HCEC 1CT (cell line): Measurements from ENCODE around the gene BABAM2.
"Not testable (repeated sequence)": the region's sequence is repeated elsewhere in the genome, so short reads cannot be mapped to it uniquely, and the experiment has no call there.

Source experiments
- DNase-seq: peaks from one replicate; pipeline ENCODE4 v3.0.0-alpha.2; 2017

Gene BABAM2

GRCh38 chr2:28366496-28367282 is 476.2 kb downstream of the BABAM2 start:
- no peak for DNase-seq

GRCh38 chr2:28367667-28368356 is 477.3 kb downstream of the BABAM2 start:
- DNase-seq: no peak

- DNase-seq: no peak
These were observed 477.8 kb downstream of the BABAM2 start for GRCh38 chr2:28368357-28368798.

GRCh38 chr2:28369358-28369757 is 478.8 kb downstream of the BABAM2 start:
- no peak for DNase-seq

- peak; percentile 30 for DNase-seq
These were observed 479.8 kb downstream of the BABAM2 start for GRCh38 chr2:28370354-28370753.

GRCh38 chr2:28371728-28372127 is 481.2 kb downstream of the BABAM2 start:
- DNase-seq: not testable (repeated sequence)

- no peak for DNase-seq
These were observed 483.3 kb downstream of the BABAM2 start for GRCh38 chr2:28373854-28374253.

GRCh38 chr2:28374331-28374730 is 483.8 kb downstream of the BABAM2 start:
- no peak for DNase-seq

GRCh38 chr2:28375236-28375635 is 484.7 kb downstream of the BABAM2 start:
- no peak for DNase-seq

- no peak for DNase-seq
These were observed 485.5 kb downstream of the BABAM2 start for GRCh38 chr2:28375742-28376631.

GRCh38 chr2:28377195-28377816 is 486.8 kb downstream of the BABAM2 start:
- DNase-seq: no peak

GRCh38 chr2:28377984-28378678 is 487.6 kb downstream of the BABAM2 start:
- no peak for DNase-seq

- DNase-seq: no peak
These were observed 488.4 kb downstream of the BABAM2 start for GRCh38 chr2:28378679-28379584.

GRCh38 chr2:28380219-28380618 is 489.7 kb downstream of the BABAM2 start:
- no peak for DNase-seq

- no peak for DNase-seq
These were observed 491.0 kb downstream of the BABAM2 start for GRCh38 chr2:28381225-28382180.

- DNase-seq: no peak
These were observed 492.2 kb downstream of the BABAM2 start for GRCh38 chr2:28382755-28383154.

- DNase-seq: no peak
These were observed 496.8 kb downstream of the BABAM2 start for GRCh38 chr2:28387082-28387960.
